Keratinocyte (primary cell): ENCODE measurements around the gene GNB3. TPM values are rescaled to one million over a fixed set of nuclear protein-coding genes. Genes with fewer than 3 reads are reported as not detected.
A peak's percentile ranks its signal among the peaks of the same experiment; 100 is the strongest.
"Not testable (repeated sequence)": the region's sequence is repeated elsewhere in the genome, so short reads cannot be mapped to it uniquely, and the experiment has no call there.

Source experiments
- DNase-seq: peaks from one replicate; pipeline ENCODE4 v3.0.0-alpha.2; 2011; ENCODE audit warnings: low read depth, missing footprints, low spot score
- FAIRE-seq: peaks from 2 replicates; lab custom pipeline; 2011; peaks lifted over from hg19 to GRCh38; lab: Jason Lieb, UNC
- H2AFZ ChIP-seq: 2 replicates; pipeline ENCODE4 v1.6.0; 2012; ENCODE audit warnings: low read length, control low read depth, inconsistent platforms; ENCODE audit not compliant: control insufficient read depth
- H3K27ac ChIP-seq: 2 replicates; pipeline ENCODE4 v1.5.1; 2011; ENCODE audit warnings: low read length; ENCODE audit not compliant: control insufficient read depth, insufficient read depth
- H3K27me3 ChIP-seq: 3 replicates; pipeline ENCODE4 v1.6.0; 2011; ENCODE audit warnings: low read length; ENCODE audit not compliant: control insufficient read depth, insufficient read depth; ENCODE audit errors: extremely low read depth
- H3K36me3 ChIP-seq, 2 experiments: 2 replicates in 1 of 2; 3 replicates in 1 of 2; pipeline ENCODE4 v1.5.1; 2011; ENCODE audit warnings: low read length in 2 of 2, mild to moderate bottlenecking in 1 of 2; ENCODE audit not compliant: control insufficient read depth in 2 of 2, insufficient read depth in 2 of 2; ENCODE audit errors: extremely low read depth in 1 of 2
- H3K4me1 ChIP-seq: 3 replicates; pipeline ENCODE4 v1.5.1; 2011; ENCODE audit warnings: low read length; ENCODE audit not compliant: control insufficient read depth, insufficient read depth; ENCODE audit errors: extremely low read depth
- H3K4me2 ChIP-seq: 3 replicates; pipeline ENCODE4 v1.6.0; 2011; ENCODE audit warnings: low read depth, low read length; ENCODE audit not compliant: control insufficient read depth, insufficient read depth; ENCODE audit errors: extremely low read depth
- H3K4me3 ChIP-seq, 3 experiments: fragments of 200-600 bp in 1 of 3; sonication (generic) in 1 of 3; 2 replicates in 2 of 3; 3 replicates in 1 of 3; pipeline ENCODE4 v1.5.1; 2011 to 2016; ENCODE audit warnings: low read length in 3 of 3, mild to moderate bottlenecking in 3 of 3, control low read depth in 2 of 3, inconsistent platforms in 1 of 3, low read depth in 1 of 3, mixed read lengths in 1 of 3, mixed run types in 1 of 3, moderate library complexity in 1 of 3; ENCODE audit not compliant: control insufficient read depth in 2 of 3, insufficient read depth in 2 of 3; ENCODE audit errors: extremely low read depth in 1 of 3
- H3K79me2 ChIP-seq: 2 replicates; pipeline ENCODE4 v1.6.0; 2012; ENCODE audit warnings: low read length; ENCODE audit not compliant: control insufficient read depth, insufficient read depth
- H3K9ac ChIP-seq: 3 replicates; pipeline ENCODE4 v1.6.0; 2011; ENCODE audit warnings: low read length; ENCODE audit not compliant: control insufficient read depth, insufficient read depth; ENCODE audit errors: extremely low read depth
- H3K9me1 ChIP-seq: 3 replicates; pipeline ENCODE4 v1.6.0; 2011; ENCODE audit warnings: low read length; ENCODE audit not compliant: control insufficient read depth, insufficient read depth; ENCODE audit errors: extremely low read depth
- H3K9me3 ChIP-seq: 2 replicates; pipeline ENCODE4 v1.5.1; 2012; ENCODE audit warnings: low read depth, low read length; ENCODE audit not compliant: control insufficient read depth
- H4K20me1 ChIP-seq: 3 replicates; pipeline ENCODE4 v1.6.0; 2011; ENCODE audit warnings: low read length; ENCODE audit not compliant: control insufficient read depth, insufficient read depth; ENCODE audit errors: extremely low read depth
- EZH2 ChIP-seq: IDR thresholded peaks from one replicate; pipeline ENCODE4 v1.6.1; 2012; ENCODE audit warnings: inconsistent platforms, mild to moderate bottlenecking, low read length, moderate library complexity
- dilution Hi-C: fragments of 300-500 bp; cut with MboI; formaldehyde crosslinking; loops from one replicate; pipeline ENCODE4 v1.7.0; 2020; ENCODE audit warnings: low sequenced_read_pairs; ENCODE audit not compliant: extremely low pct_ligation_motif_present
- polyA plus RNA-seq, 5 experiments: library from polyadenylated mRNA; depleted of rRNA in 3 of 5; stranded (reverse) in 3 of 5; stranded (forward) in 1 of 5; unstranded in 1 of 5; fragments of >200 nt; gene quantifications; 1 replicate in 1 of 5; 2 replicates in 3 of 5; 3 replicates in 1 of 5; pipeline versions ENCODE4 v1.2.1 to v1.2.3, GENCODE V29; 2011 to 2012; ENCODE audit warnings: missing spikeins in 2 of 5, low read depth in 1 of 5, low replicate concordance in 1 of 5
- TF ChIP-seq, protein P1 (sequence below), 3 experiments: IDR thresholded peaks in 1 of 3; conservative IDR thresholded peaks in 1 of 3; optimal IDR thresholded peaks in 1 of 3; 2 replicates in 2 of 3; 3 replicates in 1 of 3; pipeline versions ENCODE3 to v1.5.1; 2011; ENCODE audit warnings: low read length in 3 of 3, mild to moderate bottlenecking in 3 of 3, moderate library complexity in 2 of 3, control low read depth in 1 of 3, inconsistent platforms in 1 of 3; ENCODE audit not compliant: insufficient read depth in 2 of 3; ENCODE audit errors: extremely low read depth in 1 of 3

The GNB3 gene
- polyA plus RNA-seq, 1 donor (not counting 4 experiments of a cell fraction or from before 2014, with no cell fraction given): 0.80 TPM

DNA sequence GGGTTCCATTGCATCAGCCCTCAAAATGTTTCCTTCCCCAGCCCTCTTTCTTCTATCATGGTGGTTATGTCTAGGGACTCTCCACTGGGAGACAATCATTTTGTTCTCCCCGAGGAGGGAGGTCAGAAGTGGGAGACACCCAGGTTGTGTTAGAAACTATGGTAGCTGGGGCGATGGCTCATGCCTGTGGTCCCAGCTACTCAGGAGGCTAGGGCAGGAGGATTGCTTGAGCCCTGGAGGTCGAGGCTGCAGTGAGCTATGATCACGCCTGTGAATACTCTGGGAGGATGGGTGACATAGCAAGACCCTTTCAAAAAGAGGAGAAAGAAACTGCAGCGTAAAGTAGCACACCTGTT, 50.9 kb downstream of the GNB3 start:
- H3K4me3 ChIP-seq: peak overlapping the region; percentile 40 to 81 (median 79)
- no peaks in the 10 kb centered on the region for H3K27me3 ChIP-seq
- H3K36me3 ChIP-seq: no peaks in the 10 kb centered on the region
- H3K9me1 ChIP-seq: no peaks in the 10 kb centered on the region
- no peak for FAIRE-seq
- no peaks in the 10 kb centered on the region for H3K79me2 ChIP-seq
- dilution Hi-C loops: no loop called here
- H3K4me2 ChIP-seq: peak overlapping the region; percentile 99
- no peak for DNase-seq
- no peaks in the 10 kb centered on the region for H3K9me3 ChIP-seq
- TF ChIP-seq EZH2: no peak
- TF ChIP-seq, protein P1, sequence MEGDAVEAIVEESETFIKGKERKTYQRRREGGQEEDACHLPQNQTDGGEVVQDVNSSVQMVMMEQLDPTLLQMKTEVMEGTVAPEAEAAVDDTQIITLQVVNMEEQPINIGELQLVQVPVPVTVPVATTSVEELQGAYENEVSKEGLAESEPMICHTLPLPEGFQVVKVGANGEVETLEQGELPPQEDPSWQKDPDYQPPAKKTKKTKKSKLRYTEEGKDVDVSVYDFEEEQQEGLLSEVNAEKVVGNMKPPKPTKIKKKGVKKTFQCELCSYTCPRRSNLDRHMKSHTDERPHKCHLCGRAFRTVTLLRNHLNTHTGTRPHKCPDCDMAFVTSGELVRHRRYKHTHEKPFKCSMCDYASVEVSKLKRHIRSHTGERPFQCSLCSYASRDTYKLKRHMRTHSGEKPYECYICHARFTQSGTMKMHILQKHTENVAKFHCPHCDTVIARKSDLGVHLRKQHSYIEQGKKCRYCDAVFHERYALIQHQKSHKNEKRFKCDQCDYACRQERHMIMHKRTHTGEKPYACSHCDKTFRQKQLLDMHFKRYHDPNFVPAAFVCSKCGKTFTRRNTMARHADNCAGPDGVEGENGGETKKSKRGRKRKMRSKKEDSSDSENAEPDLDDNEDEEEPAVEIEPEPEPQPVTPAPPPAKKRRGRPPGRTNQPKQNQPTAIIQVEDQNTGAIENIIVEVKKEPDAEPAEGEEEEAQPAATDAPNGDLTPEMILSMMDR (optimal IDR thresholded peaks at IDR 0.05 in 1 of 3, IDR thresholded peaks at IDR 0.05 in 1 of 3, conservative IDR thresholded peaks at IDR 0.05 in 1 of 3; ENCODE audit: extremely low read depth in 1 of 3, insufficient read depth in 2 of 3, low read length in 3 of 3): no peak
- peak overlapping the region; percentile 85 for H3K27ac ChIP-seq
- H3K9ac ChIP-seq: peak overlapping the region; percentile 89
- peak overlapping the region; percentile 95 for H2AFZ ChIP-seq
- H3K4me1 ChIP-seq: peaks cover 10% of the 10 kb centered on the region
- H4K20me1 ChIP-seq: no peaks in the 10 kb centered on the region

DNA sequence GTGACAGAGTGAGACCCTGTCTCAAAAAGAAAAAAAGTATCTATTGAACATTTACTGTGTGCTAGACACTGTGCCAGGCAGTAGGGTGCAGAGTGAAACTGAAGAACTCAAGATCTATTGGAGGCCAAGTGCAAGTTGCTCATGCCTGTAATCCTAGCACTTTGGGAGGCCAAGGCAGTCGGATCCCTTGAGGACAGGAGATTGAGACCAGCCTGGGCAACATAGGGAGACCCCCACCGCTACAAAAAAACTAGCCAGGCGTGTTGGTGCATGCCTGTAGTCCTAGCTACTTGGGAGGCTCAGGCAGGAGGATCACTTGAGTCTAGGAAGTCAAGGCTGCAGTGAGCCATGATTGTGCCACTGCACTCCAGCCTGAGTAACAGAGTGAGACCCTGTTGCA, 52.0 kb downstream of the GNB3 start:
- H3K27me3 ChIP-seq, FAIRE-seq, H2AFZ ChIP-seq, DNase-seq, H4K20me1 ChIP-seq, H3K9me1 ChIP-seq, H3K79me2 ChIP-seq, H3K9ac ChIP-seq, H3K9me3 ChIP-seq, H3K4me3 ChIP-seq, H3K27ac ChIP-seq, H3K4me2 ChIP-seq, dilution Hi-C loops, H3K36me3 ChIP-seq: not testable (repeated sequence)
- H3K4me1 ChIP-seq: peaks cover 10% of the 10 kb centered on the region

DNA sequence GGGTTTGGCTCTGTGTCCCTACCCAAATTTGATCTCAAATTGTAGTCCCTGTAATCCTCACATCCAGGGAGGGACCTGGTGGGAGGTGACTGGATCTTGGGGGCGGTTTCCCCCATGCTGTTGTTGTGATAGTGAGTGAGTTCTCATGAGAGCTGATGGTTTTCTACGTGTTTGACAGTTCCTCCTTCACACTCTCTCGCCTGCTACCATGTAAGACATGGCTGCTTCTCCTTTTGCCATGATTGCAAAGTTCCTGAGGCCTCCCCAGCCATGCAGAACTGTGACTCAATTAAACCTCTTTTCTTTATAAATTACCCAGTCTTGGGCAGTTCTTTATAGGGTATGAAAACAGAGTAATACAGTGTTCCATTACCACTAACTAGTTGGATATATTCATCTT, 53.6 kb downstream of the GNB3 start:
- dilution Hi-C loops: no loop called here
- H3K4me3 ChIP-seq: no peak overlapping the region
- no peaks in the 10 kb centered on the region for H4K20me1 ChIP-seq
- no peak overlapping the region for H3K27ac ChIP-seq
- no peak overlapping the region for H2AFZ ChIP-seq
- FAIRE-seq (no peak), DNase-seq (no peak)
- no peaks in the 10 kb centered on the region for H3K79me2 ChIP-seq
- H3K9me3 ChIP-seq: no peaks in the 10 kb centered on the region
- H3K4me2 ChIP-seq: no peak overlapping the region
- no peaks in the 10 kb centered on the region for H3K27me3 ChIP-seq
- H3K36me3 ChIP-seq: no peaks in the 10 kb centered on the region
- TF ChIP-seq, protein P1 (optimal IDR thresholded peaks at IDR 0.05 in 1 of 3, IDR thresholded peaks at IDR 0.05 in 1 of 3, conservative IDR thresholded peaks at IDR 0.05 in 1 of 3; ENCODE audit: extremely low read depth in 1 of 3, insufficient read depth in 2 of 3, low read length in 3 of 3): no peak
- no peak for TF ChIP-seq EZH2
- H3K9ac ChIP-seq: no peak overlapping the region
- H3K4me1 ChIP-seq: peaks cover 10% of the 10 kb centered on the region
- no peaks in the 10 kb centered on the region for H3K9me1 ChIP-seq
